Spinal cord (tissue), 10 donors: Measurements from ENCODE around the gene GP1BB. TPM values are rescaled to one million over a fixed set of nuclear protein-coding genes. Genes with fewer than 3 reads are reported as not detected.

Experiments
- DNase-seq, 6 donors: peaks; one replicate each; pipeline versions ENCODE4 v3.0.0 to v3.0.0-alpha.2; 2013 to 2015; ENCODE audit warnings: low spot score in 6 of 6, low read depth in 4 of 6
- H3K27ac ChIP-seq: one replicate; pipeline ENCODE4 v1.5.1; 2013; ENCODE audit warnings: low read depth, low read length, control low read depth
- H3K27me3 ChIP-seq: one replicate; pipeline ENCODE4 v1.6.1; 2013; ENCODE audit warnings: low read length; ENCODE audit not compliant: control insufficient read depth, insufficient read depth
- H3K36me3 ChIP-seq: one replicate; pipeline ENCODE4 v1.6.1; 2013; ENCODE audit warnings: low read length; ENCODE audit not compliant: control insufficient read depth, insufficient read depth
- H3K4me1 ChIP-seq: one replicate; pipeline ENCODE4 v1.6.1; 2013; ENCODE audit warnings: low read length; ENCODE audit not compliant: control insufficient read depth, insufficient read depth
- H3K4me3 ChIP-seq: one replicate; pipeline ENCODE4 v1.5.1; 2013; ENCODE audit warnings: low read depth, low read length, control low read depth
- H3K9me3 ChIP-seq: one replicate; pipeline ENCODE4 v1.6.1; 2013; ENCODE audit warnings: low read length; ENCODE audit not compliant: control insufficient read depth, insufficient read depth
- WGBS: methylation state at CpG from one replicate; pipeline ENCODE4 v1.1.5; 2013; ENCODE audit warnings: missing lambda C conversion rate; ENCODE audit not compliant: insufficient coverage; 5-methylcytosine and 5-hydroxymethylcytosine counted together
- polyA plus RNA-seq, 2 donors: library from polyadenylated mRNA; unstranded; fragments of 120-200 nt; gene quantifications; one replicate each; pipeline ENCODE4 v1.2.1, GENCODE V29; 2013; ENCODE audit not compliant: insufficient read length in 2 of 2
- total RNA-seq, 2 donors: library from RNA; depleted of rRNA in 1 of 2; stranded (reverse); fragments of 120-200 nt in 1 of 2; fragments of >200 nt in 1 of 2; gene quantifications; one replicate each; pipeline versions ENCODE4 v1.2.3 to v1.2.4, GENCODE V29; 2013 to 2014
- donor health status: healthy.

GP1BB gene
- total and polyA plus RNA-seq, 4 donors, result 5.3 to 50.5 (median 27.1) TPM

DNA sequence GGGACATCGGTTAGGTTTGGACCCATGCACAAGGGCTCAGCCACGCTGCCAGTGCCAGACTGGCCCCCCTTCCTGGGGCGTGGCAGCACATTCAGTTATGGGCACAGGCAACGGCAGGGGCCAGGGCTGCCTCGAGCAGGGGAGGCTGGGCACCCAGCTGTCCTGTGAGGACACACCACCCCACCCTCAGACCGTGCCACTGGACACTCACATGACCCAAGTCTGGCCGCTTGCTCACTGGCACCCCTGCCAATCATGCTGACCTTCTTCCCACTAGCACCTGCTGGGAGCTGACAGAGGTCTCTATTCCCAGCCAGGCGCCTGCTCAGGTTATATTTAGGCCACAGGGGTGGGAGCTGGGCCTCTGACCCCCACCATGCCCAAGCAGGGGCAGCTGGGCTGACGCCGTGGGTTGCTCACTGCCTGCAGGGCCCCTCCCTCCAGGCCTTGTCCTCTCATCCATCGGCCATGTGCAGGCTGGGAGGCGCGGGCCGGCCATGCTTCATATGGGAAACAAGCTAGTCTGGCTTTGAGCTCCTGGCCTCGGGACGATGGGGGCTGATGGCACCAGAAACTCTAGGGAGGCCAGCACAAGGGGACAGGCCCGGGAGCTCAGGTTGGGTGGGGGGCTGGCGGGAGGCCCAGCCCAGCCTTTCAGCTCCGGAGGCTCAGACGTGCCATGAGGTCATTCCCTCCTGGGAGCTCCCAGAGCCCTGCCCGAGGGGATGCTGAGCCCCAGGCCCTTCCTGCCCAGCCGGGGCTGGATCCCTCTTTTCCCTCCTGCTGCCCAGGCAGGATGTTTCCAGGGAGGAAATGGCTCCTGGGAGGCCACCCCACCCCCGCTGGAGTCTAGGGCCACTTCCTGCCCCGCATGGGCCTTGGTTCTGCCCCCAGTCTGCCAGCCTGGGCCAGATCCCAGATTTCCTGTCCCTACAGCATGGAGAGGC lies 22.1 kb downstream of the GP1BB start:
- H3K4me3 ChIP-seq, result no peak overlapping the region
- H3K36me3 ChIP-seq, result peaks cover 3% of the 10 kb centered on the region
- no peaks in the 10 kb centered on the region for H3K9me3 ChIP-seq
- peaks cover 22% of the 10 kb centered on the region for H3K4me1 ChIP-seq
- WGBS, result 62% methylated on average over 23 of the region's 24 CpGs
- no peaks in the 10 kb centered on the region for H3K27me3 ChIP-seq
- no peak for DNase-seq
- no peak overlapping the region for H3K27ac ChIP-seq

- WGBS, result 91% methylated on average over 13 of the region's 13 CpGs
- no peak for DNase-seq
Observed at GRCh38 chr22:19746726-19747125, 23.4 kb downstream of the GP1BB start.

DNA sequence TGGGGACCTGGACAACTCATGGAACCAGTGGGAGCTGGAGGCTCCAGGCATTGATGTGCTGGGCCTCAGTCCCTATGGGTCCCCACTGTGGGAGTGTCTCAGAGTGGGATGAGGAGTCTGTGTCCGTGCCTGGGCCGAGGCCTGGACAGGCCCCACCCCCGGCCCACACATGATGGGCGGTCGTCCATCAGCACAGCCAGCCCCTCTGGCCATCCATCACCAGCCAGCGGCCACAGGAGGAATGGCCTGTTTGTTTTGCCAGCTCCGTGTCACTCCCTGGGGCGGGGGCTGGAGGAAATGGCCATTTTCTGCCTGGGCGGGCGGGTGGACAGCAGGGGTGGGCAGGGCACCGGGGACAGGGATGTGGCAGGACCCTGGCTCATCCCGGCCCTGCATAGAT lies 24.2 kb downstream of the GP1BB start:
- no peaks in the 10 kb centered on the region for H3K9me3 ChIP-seq
- 57% methylated on average over 9 of the region's 12 CpGs for WGBS
- no peak overlapping the region for H3K4me3 ChIP-seq
- no peak for DNase-seq
- peaks cover 3% of the 10 kb centered on the region for H3K36me3 ChIP-seq
- peaks cover 17% of the 10 kb centered on the region for H3K4me1 ChIP-seq
- H3K27me3 ChIP-seq, result peaks cover 10% of the 10 kb centered on the region
- no peak overlapping the region for H3K27ac ChIP-seq

More at GRCh38 chr22:19746726-19747125, 23.4 kb downstream of the GP1BB start:
- Histone ChIP-seq H3K4me3 (no peak overlapping the region), H3K27ac (no peak overlapping the region), H3K27me3 (peaks cover 4% of the 10 kb centered on the region), H3K9me3 (no peaks in the 10 kb centered on the region), H3K36me3 (peaks cover 3% of the 10 kb centered on the region), H3K4me1 (peaks cover 22% of the 10 kb centered on the region)

DNA sequence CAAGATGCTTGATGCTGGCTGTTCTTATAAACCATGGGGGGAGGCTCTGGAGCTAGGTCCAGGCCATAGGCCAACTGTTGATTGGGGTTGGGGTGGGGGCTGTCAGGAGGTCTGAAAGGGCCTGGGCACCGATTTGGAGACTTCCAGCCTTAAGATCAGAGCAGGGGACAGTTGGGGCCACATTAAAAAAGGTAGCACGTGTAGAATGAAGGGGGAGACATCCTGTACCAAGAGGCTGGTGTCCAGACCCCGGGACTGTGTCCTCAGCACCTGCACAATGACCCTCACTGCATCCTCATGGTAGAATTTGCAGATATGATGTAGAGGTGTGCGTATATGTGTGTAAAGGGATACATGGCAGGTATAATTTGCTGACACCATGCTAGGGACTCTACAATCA lies 24.8 kb downstream of the GP1BB start:
- Histone ChIP-seq H3K9me3 (no peaks in the 10 kb centered on the region), H3K27me3 (peaks cover 15% of the 10 kb centered on the region), H3K36me3 (peaks cover 3% of the 10 kb centered on the region), H3K27ac (no peak overlapping the region), H3K4me3 (no peak overlapping the region), H3K4me1 (peaks cover 12% of the 10 kb centered on the region)
- 64% methylated on average over 2 of the region's 4 CpGs for WGBS
- no peak for DNase-seq

DNA sequence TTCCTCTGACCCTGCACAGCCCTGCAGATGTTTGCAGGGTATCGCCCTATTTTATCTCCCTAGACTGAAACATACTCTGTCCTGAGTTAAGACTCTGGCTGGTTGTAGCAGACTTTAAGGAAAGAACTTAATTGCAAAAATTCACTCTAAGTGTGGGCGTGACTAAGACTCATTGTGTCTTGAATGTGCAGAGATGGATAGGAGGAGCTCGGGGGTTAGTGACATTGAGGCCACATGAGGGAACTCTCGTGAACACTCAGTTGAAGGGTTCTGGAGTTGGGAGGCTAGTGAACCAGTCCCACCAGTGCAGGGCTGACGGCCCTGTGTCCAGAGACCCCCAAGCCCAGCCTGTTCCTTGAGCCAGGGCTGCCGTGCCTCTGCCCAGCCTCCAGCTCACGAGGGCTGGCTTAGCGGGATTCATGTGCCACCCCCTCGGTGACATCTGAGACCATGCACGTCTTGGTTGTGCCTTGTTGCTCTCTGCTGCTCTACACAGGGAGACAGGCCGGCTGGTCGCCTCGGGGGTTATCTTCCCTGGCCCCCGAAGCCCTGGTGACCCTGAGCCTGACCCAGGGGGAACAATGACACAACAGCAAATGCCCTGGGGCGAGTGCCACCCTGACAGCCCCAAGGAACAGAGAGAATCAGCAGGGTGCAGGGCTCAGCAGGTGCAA lies 25.8 kb downstream of the GP1BB start:
- DNase-seq, result no peak
- Histone ChIP-seq H3K27me3 (peaks cover 25% of the 10 kb centered on the region), H3K36me3 (peaks cover 3% of the 10 kb centered on the region), H3K4me1 (peaks cover 12% of the 10 kb centered on the region), H3K27ac (no peak overlapping the region), H3K9me3 (no peaks in the 10 kb centered on the region), H3K4me3 (no peak overlapping the region)
- WGBS, result 59% methylated on average over 14 of the region's 15 CpGs

GRCh38 chr22:19749876-19750275 lies 26.5 kb downstream of the GP1BB start:
- peaks cover 3% of the 10 kb centered on the region for H3K36me3 ChIP-seq
- DNase-seq, result no peak
- no peak overlapping the region for H3K27ac ChIP-seq
- H3K9me3 ChIP-seq, result no peaks in the 10 kb centered on the region
- peaks cover 33% of the 10 kb centered on the region for H3K27me3 ChIP-seq
- H3K4me1 ChIP-seq, result peaks cover 17% of the 10 kb centered on the region
- 81% methylated on average over 7 of the region's 12 CpGs for WGBS
- no peak overlapping the region for H3K4me3 ChIP-seq

- H3K9me3 ChIP-seq, result no peaks in the 10 kb centered on the region
- H3K27me3 ChIP-seq, result peaks cover 42% of the 10 kb centered on the region
- DNase-seq, result no peak
- WGBS, result 55% methylated on average over 24 of the region's 27 CpGs
- H3K4me1 ChIP-seq, result peaks cover 19% of the 10 kb centered on the region
- no peaks in the 10 kb centered on the region for H3K36me3 ChIP-seq
- H3K27ac ChIP-seq, result no peak overlapping the region
- H3K4me3 ChIP-seq, result no peak overlapping the region
Observed at GRCh38 chr22:19750507-19751490, 27.5 kb downstream of the GP1BB start.

- no peak for DNase-seq
- no peak overlapping the region for H3K27ac ChIP-seq
- H3K4me3 ChIP-seq, result no peak overlapping the region
- 78% methylated on average over 13 of the region's 14 CpGs for WGBS
- H3K4me1 ChIP-seq, result peaks cover 21% of the 10 kb centered on the region
- peaks cover 51% of the 10 kb centered on the region for H3K27me3 ChIP-seq
- H3K36me3 ChIP-seq, result no peaks in the 10 kb centered on the region
- no peaks in the 10 kb centered on the region for H3K9me3 ChIP-seq
Observed at GRCh38 chr22:19751497-19752245, 28.3 kb downstream of the GP1BB start.
